Measurements from ENCODE around the gene ZNF24. TPM values are rescaled to one million over a fixed set of nuclear protein-coding genes. Genes with fewer than 3 reads are reported as not detected.

Gene ZNF24
- total RNA-seq, 6 experiments from 2014 or later, result 34.4 to 40.0 (median 36.1) TPM

DNA sequence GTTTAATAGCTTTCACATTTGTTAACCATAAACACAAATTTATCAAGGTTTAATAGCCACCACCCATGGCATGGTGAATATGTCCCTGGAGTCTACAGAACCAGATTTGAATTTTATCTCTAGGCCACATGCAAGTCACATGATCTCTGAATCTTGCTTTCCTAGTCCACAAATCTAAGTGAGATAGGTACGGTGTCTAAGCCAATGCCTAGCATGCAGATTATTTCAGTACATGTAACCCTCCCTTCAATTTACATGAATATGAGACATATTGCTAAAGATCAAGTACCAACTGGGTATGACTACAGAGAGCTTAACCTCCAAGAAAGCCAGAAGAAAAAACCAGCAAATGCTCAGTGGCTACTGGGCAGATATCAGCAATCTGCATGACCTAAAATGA lies 10.0 kb downstream of the ZNF24 start:
- TF ChIP-seq, protein P1, sequence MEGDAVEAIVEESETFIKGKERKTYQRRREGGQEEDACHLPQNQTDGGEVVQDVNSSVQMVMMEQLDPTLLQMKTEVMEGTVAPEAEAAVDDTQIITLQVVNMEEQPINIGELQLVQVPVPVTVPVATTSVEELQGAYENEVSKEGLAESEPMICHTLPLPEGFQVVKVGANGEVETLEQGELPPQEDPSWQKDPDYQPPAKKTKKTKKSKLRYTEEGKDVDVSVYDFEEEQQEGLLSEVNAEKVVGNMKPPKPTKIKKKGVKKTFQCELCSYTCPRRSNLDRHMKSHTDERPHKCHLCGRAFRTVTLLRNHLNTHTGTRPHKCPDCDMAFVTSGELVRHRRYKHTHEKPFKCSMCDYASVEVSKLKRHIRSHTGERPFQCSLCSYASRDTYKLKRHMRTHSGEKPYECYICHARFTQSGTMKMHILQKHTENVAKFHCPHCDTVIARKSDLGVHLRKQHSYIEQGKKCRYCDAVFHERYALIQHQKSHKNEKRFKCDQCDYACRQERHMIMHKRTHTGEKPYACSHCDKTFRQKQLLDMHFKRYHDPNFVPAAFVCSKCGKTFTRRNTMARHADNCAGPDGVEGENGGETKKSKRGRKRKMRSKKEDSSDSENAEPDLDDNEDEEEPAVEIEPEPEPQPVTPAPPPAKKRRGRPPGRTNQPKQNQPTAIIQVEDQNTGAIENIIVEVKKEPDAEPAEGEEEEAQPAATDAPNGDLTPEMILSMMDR (IDR thresholded peaks at IDR 0.05), result no peak
- H3K4me1 Mint-ChIP-seq (ENCODE audit: low read depth), result peaks cover 13% of the 10 kb centered on the region
- no peaks in the 10 kb centered on the region; the same call in 1 of the 2 replicates for H3K27me3 Mint-ChIP-seq (ENCODE audit: insufficient read depth)
- H3K27ac Mint-ChIP-seq, result no peak overlapping the region
- peaks cover 30% of the 10 kb centered on the region for H3K36me3 Mint-ChIP-seq (ENCODE audit: low read depth)
- no peak overlapping the region for H3K4me3 Mint-ChIP-seq
- H3K9me3 Mint-ChIP-seq, result no peaks in the 10 kb centered on the region
- no peak for DNase-seq

DNA sequence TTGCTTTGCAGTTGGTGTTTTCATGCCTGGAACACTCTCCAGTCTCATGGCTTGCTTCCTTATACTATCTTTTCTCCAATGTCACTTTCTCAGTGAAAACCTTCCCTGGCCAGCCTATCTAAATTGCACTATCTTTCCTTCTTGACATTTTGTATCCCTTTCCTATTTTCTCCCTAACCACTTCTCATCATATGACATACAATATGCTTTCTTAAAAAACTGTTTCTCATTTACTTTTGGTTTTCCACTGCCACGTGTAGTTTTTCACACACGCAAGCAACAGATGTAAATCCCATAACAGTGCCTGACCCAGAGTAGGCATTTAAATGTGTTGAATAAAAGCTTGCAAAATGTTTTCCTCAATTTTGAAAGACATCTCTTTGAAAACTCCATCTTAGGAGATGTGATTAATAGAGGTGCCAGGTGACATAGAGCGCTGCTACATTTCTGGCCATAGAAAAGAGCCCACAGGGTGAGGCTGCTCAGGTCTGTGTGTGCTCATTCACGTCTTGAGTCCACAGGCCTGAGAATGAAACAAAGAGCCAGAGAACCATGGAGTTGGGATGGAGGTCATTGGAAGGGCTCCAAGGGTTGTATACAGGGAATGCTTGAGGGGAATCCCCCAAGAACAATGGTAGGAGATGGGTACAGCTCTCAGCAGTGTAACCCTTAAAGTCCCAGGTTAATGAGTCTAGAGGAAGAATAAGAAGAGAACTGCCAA lies 12.7 kb downstream of the ZNF24 start:
- H3K36me3 Mint-ChIP-seq (ENCODE audit: low read depth), result peaks cover 9% of the 10 kb centered on the region
- peaks cover 8% of the 10 kb centered on the region for H3K9me3 Mint-ChIP-seq
- no peak overlapping the region for H3K27ac Mint-ChIP-seq
- H3K4me3 Mint-ChIP-seq, result no peak overlapping the region
- DNase-seq, result no peak
- H3K4me1 Mint-ChIP-seq (ENCODE audit: low read depth), result peaks cover 18% of the 10 kb centered on the region
- H3K27me3 Mint-ChIP-seq (ENCODE audit: insufficient read depth), result no peaks in the 10 kb centered on the region
- TF ChIP-seq, protein P1 (IDR thresholded peaks at IDR 0.05), result no peak

GRCh38 chr18:35328868-35329267 lies 15.4 kb downstream of the ZNF24 start:
- H3K9me3 Mint-ChIP-seq, result peaks cover 8% of the 10 kb centered on the region
- H3K4me1 Mint-ChIP-seq (ENCODE audit: low read depth), result peaks cover 24% of the 10 kb centered on the region
- TF ChIP-seq, protein P1 (IDR thresholded peaks at IDR 0.05), result no peak

GRCh38 chr18:35326695-35327387 lies 17.4 kb downstream of the ZNF24 start:
- TF ChIP-seq, protein P1 (IDR thresholded peaks at IDR 0.05), result no peak
- H3K27me3 Mint-ChIP-seq (ENCODE audit: insufficient read depth), result no peaks in the 10 kb centered on the region
- peaks cover 8% of the 10 kb centered on the region for H3K9me3 Mint-ChIP-seq
- no peak for DNase-seq
- peaks cover 40% of the 10 kb centered on the region for H3K4me1 Mint-ChIP-seq (ENCODE audit: low read depth)
- H3K36me3 Mint-ChIP-seq (ENCODE audit: low read depth), result peaks cover 13% of the 10 kb centered on the region; the same call in 1 of the 2 replicates
- H3K27ac Mint-ChIP-seq, result peak overlapping the region; percentile 4
- no peak overlapping the region for H3K4me3 Mint-ChIP-seq

More at GRCh38 chr18:35328868-35329267, 15.4 kb downstream of the ZNF24 start:
- Mint-ChIP-seq H3K36me3 (ENCODE audit: low read depth) (peaks cover 6% of the 10 kb centered on the region), H3K27me3 (ENCODE audit: insufficient read depth) (no peaks in the 10 kb centered on the region), H3K4me3 (no peak overlapping the region), H3K27ac (no peak overlapping the region)
- DNase-seq, result no peak

DNA sequence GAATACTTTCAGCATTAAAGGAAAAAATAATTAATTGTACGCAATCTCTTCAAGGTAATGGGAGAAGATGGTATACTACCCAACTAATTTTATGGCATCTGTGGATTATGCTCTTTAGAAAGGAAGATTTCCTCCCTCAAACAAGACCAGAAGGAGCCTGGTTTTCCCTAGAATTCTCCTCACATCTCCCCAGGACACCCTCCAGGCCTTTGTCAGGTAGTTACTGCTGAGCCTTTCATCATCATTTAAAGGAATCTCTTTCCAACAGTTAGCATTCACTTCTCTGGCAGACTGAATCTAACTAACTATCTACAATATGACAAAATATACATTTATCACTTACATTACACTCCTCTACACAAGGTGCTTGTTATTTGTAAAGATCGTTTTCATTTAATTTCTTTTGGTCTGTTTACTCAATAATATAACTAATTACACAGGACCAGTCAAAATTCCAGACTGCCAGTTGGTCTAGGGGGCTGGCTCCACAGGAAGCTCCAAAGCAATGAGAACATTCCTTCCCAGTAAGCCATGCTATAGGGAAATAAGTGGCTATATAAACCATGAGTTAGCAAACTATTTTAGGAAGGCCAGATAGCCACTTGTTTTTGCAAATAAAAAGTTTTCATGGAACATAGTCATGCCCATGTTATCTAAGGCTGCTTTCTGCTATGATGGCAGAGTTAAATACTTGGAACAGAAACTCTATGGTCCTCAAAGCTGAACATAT lies 19.1 kb downstream of the ZNF24 start:
- DNase-seq, result peak; percentile 69
- Mint-ChIP-seq H3K4me1 (ENCODE audit: low read depth) (peaks cover 40% of the 10 kb centered on the region), H3K27me3 (ENCODE audit: insufficient read depth) (no peaks in the 10 kb centered on the region), H3K36me3 (ENCODE audit: low read depth) (peaks cover 13% of the 10 kb centered on the region; the same call in 1 of the 2 replicates), H3K9me3 (peaks cover 8% of the 10 kb centered on the region), H3K4me3 (peak overlapping the region; percentile 31; the same call in 1 of the 2 replicates), H3K27ac (peak overlapping the region; percentile 87)
- TF ChIP-seq, protein P1 (IDR thresholded peaks at IDR 0.05), result no peak

Measured in HFFc6 (cell line).